Measurements from ENCODE around the gene IL12RB2.
"Not testable (repeated sequence)": the region's sequence is repeated elsewhere in the genome, so short reads cannot be mapped to it uniquely, and the experiment has no call there.

IL12RB2 gene

DNA sequence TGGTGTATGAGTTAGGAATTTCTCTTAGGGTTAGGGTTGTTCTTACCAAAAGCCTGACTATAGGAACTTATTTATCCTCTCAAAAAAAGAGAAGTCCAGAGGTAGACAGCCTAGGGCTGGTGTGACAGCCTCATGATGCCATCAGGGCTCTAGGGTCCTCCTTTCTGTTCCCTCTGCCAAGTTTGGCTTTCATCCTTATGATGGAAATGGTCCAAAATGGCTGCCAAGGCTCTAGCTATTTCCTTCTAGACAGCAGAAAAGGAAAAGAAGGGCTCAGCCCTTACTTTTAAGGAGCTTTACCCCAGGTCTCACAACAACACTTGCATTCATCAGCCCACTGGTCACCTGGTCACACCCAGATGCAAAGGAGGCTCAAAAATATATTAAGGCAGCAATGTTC, 44.5 kb downstream of the IL12RB2 start:
- DNase-seq = no peak

DNA sequence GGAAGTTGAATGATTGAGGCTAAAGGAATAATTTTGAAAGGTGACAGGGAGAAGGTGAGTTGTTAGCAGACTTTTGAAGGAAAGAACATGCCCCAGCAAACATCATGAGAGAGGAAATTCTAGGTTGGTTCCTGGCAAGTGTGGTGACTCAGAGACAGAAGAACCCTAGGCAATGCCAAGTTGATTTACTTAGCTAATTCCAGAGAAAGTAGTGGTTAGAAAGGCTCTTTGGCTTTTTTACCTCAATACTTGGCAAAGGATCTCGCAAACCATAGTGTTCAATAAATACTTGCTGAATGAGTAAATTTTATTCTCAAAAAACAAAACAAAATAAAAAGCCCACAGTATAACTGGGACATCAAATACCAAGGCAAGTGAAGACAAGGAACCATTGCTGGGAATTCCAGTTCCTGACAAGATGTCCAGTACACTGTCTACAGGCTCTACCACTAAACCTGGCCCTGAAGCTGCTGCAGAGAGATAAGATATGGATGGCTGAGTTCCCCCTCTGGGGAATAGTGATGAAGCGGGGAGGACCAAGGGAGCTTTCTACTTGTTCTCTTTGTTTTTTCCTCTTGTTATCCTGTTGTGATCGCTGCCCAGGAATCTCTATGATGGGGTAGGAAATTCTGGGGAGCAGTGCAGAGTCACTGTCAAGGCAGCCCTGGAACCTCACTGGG, 48.2 kb downstream of the IL12RB2 start:
- no peak for DNase-seq

DNA sequence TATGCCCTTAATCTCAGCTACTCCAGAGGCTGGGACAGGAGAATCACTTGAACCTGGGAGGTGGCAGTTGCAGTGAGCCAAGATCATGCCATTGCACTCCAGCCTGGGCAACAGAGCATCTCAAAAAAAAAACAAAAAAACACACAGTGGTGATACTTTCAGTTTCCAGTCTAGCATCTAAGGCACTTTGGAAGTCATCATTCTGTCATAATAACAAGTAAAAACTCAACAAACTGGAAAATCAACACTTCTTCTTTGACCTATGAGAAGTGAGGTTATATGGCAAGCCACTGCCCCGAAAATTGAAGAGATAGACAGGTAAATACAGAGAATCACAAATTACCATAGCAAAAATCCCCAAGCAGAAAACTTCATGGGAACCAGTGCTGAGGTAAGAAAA, 51.9 kb downstream of the IL12RB2 start:
- no peak for DNase-seq

DNA sequence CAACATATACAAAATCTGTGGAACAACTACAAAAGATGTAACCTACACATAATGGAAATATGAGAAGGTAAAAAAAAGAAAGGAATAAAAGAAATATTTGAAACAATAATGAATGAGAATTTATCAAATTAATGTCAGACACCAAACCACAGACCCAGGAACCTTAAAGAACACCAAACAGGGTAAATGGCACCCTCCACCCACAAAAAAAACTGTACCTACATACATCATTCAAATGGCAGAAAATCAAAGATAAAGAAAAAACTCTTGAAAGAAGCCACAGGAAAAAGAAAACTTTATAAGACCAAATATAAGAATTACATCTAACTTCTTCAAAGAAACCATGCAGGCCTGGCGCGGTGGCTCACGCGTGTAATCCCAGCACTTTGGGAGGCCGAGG, 54.0 kb downstream of the IL12RB2 start:
- DNase-seq = no peak

DNA sequence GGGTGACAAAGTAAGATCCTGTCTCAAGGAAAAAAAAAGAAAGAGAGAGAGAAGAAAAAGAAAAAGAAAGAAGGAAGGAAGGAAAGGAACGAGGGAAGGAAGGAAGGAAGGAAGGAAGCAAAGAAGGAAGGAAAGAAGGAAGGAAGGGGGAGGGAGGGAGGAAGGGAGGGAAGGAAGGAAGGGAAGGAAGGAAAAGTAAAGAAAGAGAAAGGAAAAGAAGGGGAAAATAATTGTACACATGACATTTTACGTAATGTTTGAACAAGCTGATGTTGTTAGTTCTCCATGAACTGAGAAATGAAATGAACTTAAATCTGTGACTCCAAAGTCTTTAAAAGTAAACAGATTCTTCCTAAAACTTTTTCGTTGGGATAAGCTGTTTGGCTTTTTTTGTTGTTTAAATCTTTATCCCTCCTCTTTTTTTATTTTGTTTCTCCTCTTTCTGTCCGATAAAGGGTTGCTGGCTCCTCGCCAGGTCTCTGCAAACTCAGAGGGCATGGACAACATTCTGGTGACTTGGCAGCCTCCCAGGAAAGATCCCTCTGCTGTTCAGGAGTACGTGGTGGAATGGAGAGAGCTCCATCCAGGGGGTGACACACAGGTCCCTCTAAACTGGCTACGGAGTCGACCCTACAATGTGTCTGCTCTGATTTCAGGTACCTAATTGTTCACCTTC, 59.8 kb downstream of the IL12RB2 start:
- peak; percentile 27 for DNase-seq

DNA sequence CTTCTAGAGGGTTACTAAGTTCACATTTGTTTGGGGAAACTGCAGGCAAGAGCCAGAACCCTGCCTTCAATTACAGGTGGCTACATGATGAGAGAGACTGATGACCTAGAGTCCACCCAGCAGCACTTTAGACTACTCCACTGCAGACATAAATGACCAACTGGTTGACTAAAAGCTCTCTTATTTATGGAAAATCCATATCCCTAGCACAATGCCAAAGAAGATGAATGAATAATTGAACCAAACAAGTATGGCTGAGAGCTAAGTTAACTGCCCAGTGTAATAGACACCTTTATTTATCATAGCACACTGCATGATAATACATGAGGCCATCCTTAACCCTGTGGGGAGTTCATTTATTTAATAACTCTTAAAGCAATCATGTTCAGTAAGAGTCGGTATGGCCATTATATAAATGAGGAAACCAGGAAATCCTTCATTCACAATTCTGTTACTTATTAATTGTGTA, 60.4 kb downstream of the IL12RB2 start:
- DNase-seq = no peak

DNA sequence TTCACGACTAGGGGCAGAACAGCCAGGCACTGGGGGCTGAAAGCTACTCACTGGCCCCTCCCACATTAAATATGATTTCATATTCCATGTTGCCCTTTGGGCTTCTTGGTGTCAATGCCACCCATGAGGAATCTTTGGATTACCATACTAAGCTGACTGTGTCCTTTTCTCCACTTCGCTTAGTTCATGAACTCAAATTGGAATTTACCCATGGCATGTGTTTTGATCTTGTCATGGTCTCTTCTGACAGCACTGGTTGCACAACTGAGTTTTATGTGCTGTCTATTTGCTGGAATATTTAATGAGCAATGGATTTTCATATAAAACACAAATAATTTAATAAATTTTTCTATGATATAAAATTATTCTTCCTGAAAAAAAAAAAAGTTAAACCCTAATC, 63.4 kb downstream of the IL12RB2 start:
- no peak for DNase-seq

DNA sequence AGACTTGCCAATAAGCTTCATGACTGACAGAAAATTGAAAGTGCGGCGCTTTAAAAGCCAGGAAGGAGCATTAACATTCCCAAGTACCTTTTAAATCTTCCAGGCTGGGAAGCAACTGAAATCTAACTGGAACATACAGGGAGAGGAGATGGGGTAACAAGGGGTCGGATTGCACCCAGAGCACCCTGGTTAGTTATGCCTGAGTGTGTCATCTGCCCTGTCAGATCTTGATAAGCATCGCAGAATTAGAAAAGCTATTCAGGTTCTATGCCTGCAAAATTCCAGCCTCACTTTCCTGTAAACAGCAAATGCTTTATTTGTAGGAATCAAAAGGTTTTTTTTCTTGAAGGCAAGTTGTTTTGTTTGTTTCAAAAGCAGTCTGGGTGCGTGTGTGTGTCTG, 64.0 kb downstream of the IL12RB2 start:
- no peak for DNase-seq

DNA sequence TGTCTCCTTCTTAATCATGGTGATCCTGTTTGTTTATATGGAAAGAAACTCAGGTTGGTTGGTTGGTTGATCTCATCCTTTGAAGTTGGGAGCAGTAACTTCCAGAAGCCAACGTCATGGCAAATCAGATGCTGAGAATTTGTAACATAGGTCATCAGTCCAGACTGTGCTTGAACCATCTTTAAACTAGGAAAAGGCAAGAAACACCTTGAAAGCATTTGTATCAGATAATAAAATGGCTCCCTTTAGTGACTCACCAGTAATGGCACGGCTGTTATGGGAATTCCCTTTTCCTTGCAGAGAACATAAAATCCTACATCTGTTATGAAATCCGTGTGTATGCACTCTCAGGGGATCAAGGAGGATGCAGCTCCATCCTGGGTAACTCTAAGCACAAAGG, 64.5 kb downstream of the IL12RB2 start:
- DNase-seq = no peak

DNA sequence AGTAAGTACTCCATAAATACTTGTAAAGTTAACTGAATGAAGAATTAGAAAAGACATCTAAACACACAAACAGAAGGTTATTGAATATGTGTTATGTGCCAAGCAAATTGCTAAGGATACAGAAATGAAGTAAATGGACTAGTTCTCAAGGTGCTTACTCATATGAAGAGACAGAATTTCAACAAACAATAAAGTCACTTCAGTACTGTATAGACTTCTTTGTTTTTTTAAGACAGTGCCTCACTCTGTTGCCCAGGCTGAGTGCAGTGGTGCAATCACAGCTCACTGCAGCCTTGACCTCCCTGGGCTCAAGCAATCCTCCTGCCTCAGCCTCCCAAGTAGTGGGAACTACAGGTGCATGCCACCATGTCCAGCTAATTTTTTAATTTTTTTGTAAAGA, 65.2 kb downstream of the IL12RB2 start:
- no peak for DNase-seq

DNA sequence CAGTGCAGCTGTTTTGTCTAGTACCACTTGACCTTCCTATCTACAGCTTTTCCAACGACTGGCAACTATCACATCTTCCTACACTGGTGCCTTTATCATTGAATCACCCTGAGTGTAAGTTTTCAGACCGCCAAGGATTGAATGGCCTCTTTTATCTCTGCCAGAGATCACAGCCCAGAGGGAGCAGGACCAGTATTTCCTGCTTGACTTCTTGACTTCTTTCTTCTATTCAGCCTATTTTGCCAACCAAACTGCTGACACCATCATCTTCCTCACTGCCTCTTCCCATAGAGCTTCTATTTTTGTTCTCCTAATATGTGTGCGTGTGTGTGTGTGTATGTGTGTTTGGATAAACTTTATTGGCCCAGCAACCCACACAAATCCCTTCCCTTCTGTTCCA, 68.7 kb downstream of the IL12RB2 start:
- DNase-seq = no peak

DNA sequence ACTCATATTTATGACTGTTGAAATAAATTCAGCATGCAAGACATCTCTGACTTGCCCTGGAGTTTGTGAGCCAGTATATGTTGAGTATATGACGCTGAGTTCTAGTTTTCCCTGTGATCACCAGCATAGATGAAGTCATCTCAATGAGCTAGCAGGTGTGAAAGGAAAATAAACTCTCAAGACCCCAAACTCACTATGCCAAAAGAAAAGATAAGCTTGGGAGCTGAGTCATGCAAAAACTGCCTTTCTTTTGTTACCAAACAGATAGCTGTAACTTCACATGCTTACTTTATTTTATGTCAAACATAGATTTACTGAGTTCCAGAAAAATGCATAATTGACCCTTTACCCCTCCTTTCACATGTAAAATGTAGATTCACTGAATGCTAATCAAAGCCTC, 69.6 kb downstream of the IL12RB2 start:
- DNase-seq = no peak

DNA sequence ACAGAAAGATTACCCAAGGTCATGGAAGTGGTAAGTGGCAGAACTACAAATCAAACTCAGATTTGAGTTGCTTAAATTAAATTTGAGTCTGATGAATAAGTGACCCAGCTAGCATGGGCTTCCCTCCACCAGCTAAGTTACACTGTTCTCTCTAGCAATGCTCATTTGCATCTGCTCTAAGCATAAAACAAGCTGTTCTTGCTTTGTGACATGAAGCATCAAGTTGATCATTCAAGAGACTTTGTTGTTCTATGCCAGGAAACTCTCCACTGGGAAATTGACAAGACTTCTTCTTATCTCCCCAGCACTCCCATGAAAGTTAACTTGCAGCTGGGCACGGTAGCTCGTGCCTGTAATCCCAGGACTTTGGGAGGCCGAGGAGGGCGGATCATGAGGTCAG, 73.5 kb downstream of the IL12RB2 start:
- no peak for DNase-seq

DNA sequence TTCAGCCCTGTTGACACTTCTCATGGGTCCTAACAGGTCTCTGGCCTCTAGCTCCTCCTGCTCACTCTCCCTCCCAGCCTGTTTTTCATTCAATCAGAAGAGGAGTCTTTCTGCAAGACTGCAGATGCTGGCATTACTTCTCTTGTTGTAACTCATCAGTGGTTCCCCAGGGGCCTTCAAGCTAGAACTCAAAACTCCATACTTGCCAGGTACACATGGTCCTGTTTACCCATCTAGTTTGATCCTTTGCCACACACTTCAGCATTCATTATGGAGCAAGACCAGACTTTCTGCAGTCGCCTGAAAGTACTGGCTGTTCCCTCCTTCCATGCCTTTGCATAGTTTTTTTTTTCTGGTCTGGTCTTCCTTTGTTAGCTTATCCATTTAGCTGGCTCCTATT, 74.6 kb downstream of the IL12RB2 start:
- no peak for DNase-seq

DNA sequence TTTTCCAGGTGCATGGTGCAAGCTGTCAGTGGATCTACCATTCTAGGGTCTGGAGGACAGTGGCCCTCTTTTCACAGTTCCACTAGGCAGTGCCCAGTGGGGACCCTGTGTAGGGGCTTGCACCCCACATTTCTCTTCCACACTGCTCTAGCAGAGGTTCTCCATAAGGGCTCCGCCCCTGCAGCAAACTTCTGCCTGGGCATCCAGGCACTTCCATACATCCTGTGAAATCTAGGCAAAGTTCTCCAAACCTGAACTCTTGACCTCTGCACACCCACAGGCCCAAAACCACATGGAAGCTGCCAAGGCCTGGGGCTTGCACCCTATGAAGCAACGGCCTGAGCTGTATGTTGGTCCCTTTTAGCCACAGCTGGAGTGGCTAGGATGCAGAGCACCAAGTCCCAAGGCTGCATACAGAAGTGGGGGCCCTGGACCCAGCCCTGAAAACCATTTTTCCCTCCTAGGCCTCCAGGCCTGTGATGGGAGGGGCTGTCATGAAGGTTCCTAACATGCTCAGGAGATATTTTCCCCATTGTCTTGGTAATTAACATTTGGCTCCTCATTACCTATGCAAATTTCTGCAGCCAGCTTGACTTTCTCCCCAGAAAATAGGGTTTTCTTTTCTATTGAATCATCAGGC, 76.4 kb downstream of the IL12RB2 start:
- no peak for DNase-seq

DNA sequence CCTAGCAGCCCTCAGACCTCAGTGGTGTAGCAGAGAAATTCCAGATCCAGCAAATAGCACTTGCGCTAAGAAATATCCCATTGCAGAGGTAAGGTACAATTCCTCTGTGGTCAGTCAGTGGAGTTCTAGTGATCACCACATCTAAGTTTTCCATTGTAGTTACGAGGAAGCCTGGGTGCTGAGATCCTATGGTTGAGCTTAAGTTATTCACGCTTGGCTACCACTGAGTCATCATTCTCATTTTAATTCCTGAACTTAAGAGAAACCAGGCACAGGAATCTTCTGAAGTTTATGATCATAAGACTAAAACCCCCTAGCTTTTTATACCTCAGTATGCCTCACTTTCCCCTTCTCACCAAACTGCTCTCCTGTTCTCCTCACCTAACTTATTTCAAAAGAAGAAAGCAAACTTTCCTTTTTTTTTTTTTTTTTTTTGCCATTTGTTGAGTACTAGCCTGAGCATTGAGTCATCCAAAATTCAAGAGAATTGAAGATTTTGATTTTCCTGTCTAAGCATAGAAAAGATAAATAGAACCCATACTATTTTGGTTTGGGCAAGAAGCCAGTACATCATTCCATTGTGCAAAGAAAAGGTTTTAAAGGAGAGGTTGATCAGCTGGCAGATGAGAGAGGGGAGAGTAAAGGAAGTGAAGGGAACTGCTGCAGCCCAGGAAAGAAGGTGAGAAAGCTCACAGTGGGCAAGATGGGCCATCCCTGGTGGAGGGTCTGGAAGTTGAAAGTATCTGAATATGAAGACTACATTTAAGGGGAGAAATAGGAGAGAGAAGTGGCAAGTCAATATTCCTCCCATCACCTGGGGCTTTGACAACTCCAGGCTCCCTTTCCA, 82.6 kb downstream of the IL12RB2 start:
- DNase-seq = no peak

DNA sequence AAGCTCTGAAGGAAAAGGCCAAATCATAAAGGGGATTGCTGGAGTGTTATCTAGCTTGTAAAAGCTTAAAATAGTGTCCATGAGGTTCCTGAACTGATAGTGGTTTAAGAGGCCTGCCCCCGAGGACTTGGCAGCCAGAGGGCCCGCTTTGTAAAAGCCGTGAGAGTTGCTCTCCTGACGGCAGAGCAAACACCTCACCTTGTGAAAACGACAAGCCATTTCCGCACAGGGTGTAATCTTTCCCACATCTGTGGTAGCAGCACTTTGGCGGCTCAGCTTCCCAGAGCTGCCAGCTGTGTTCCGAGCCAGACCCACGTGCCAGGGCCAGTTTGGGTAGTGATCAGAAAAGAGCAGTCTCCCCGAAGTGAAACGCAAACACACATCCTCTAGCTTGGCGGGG, 85.6 kb downstream of the IL12RB2 start:
- peak; percentile 61 for DNase-seq

DNA sequence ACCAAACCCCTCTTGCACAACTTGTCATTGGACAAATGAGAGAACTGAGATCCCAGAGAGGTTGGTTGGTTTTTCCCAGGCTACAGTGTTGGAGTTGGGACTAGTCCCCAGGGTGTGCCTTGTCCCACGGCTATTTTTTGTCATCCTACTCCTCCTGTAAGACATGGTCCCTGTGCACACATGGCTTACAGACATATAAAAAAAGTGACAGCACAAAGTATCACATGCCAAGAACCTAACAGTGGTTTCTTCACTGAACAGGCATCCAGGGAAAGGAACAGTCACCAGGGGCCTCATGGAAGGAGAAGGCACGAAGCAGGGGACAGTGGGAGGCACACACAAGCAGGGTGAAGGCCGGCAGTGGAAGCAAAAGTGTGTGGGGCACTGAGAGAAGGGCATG, 86.1 kb downstream of the IL12RB2 start:
- no peak for DNase-seq

DNA sequence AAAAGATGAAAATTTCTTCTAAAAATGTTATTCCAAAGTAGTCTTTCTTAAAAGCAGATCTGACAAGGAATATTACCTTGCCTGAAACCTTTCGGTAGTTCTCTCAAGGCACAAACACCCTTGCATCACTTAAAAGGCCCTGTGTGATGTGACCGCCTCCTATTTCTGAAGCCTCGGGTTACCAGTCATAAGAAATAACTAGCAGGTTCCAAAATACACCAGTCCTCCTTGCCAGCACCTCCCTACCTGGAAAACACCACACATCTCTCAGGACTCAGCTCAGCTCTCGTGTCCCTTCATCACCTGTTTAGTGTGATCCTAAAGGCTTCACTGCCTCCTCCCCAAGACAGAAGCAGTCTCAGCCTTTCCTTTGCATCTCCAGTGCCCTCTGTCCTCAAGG, 86.9 kb downstream of the IL12RB2 start:
- no peak for DNase-seq

DNA sequence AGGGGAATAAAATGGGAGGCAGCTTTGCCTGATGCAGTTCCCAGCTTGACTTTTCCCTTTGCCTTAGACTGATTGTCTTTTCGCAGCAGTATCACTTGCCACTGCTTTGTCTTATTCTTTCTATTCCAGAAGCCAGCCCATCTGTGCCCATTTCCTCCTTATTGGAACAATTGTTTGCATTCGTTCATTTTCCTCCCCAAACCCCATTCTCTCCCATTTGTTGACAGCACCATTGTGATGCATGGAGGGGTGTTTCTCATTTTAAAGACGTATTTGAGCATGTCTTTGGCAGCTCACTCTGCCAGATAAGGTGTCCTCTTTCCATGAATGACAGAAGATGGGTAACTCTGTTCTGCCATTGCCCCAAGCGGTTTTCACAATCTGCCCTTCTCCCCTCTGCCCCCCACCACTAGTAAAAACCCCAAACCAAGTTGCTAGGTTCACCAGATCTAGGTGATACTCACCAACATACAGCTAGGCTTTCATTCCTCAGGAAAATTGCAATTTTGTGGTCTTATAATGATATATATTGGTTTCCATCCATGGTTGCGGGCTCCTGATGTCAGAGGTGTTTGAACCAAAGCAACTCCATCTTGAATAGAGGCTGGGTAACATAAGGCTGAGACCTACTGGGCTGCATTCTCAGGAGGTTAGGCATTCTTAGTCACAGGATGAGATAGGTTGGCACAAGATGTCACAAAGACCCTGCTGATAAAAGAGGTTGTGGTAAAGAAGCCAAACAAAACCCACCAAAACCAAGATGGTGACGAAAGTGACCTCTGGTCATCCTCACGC, 91.7 kb downstream of the IL12RB2 start:
- no peak for DNase-seq

DNA sequence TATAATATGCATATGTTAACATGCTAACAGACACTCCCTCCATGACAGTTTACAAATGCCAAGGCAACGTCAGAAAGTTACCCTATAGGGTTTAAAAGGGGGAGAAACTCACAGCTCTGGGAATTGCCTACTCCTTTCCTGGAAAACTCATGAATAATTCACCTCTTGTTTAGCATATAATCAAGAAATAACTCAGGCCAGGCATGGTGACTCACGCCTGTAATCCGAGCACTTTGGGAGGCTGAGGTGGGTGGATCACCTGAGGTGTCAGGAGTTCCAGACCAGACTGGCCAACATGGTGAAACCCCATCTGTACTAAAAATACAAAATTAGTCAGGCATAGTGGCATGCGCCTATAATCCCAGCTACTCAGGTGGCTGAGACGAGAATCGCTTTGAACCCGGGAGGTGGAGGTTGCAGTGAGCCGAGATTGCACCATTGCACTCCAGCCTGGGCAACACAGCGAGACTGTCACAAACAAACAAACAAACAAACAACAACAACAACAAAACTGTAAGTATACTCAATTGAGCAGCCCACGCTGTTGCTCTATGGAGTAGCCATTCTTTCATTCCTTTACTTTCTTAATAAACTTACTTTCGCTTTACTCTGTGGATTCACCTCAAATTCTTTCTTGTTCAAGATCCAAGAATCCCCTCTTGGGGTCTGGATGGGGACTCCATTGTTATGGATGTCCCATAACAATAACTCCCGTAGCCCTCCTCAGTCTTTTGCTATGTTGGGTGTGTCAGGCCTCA, 92.5 kb downstream of the IL12RB2 start:
- not testable (repeated sequence) for DNase-seq

DNA sequence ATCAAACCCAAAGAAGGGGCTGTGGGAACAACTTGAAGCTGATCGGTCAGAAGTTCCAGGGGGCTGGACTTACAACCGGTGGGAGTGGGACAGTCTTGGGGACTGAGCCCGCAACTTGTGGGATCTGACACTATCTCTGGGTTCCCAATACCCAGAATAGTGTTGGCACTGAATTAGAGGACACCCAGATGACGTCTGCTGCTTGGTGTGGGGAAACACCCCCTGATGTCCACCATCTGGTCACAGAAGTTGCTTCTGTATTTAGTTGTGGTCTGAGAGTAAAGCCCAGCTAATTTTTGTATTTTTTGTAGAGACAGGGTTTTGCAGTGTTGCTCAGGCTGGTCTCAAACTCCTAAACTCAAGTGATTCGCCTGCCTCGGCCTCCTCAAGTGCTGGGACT, 93.8 kb downstream of the IL12RB2 start:
- no peak for DNase-seq

All from right hindlimb (tissue), 1 donor.